Gastroesophageal sphincter (tissue), 3 donors: Measurements from ENCODE around the gene NRF1.

Experiments used
- CTCF ChIP-seq, 4 experiments: fragments of 200-600 bp in 2 of 4; fragments of 450-650 bp in 2 of 4; sonication (generic) in 1 of 4; IDR thresholded peaks; one replicate each; pipeline ENCODE4 v1.5.1; 2017 to 2019; ENCODE audit warnings: antibody characterized with exemption in 4 of 4, mild to moderate bottlenecking in 2 of 4, moderate library complexity in 2 of 4
- POLR2A ChIP-seq, 2 donors: fragments of 450-650 bp; IDR thresholded peaks; one replicate each; pipeline ENCODE4 v1.6.1; 2017; ENCODE audit warnings: antibody characterized with exemption in 2 of 2, mild to moderate bottlenecking in 2 of 2, moderate library complexity in 1 of 2

GRCh38 chr7:129578829-129579228 is 32.7 kb upstream of the NRF1 start:
- no peak for TF ChIP-seq CTCF (IDR thresholded peaks at IDR 0.05)
- no peak for TF ChIP-seq POLR2A (IDR thresholded peaks at IDR 0.05)
